Ovary (tissue), 9 donors: ENCODE data around the gene SLC12A2. TPM values are rescaled to one million over a fixed set of nuclear protein-coding genes. Genes with fewer than 3 reads are reported as not detected.

Experiments used
- DNase-seq, 5 donors: peaks; one replicate each; pipeline ENCODE4 v3.0.0-alpha.2; 2019 to 2020
- H3K27ac ChIP-seq, 2 donors: fragments of 200-600 bp; one replicate each; pipeline versions ENCODE4 v1.5.1 to v1.8.0; 2019 to 2022
- H3K27me3 ChIP-seq: fragments of 200-600 bp; one replicate; pipeline ENCODE4 v1.8.0; 2022
- H3K36me3 ChIP-seq: fragments of 200-600 bp; sonication (generic); one replicate; pipeline ENCODE4 v1.5.1; 2019
- H3K4me1 ChIP-seq: one replicate; pipeline ENCODE4 v1.8.1; 2013; ENCODE audit warnings: mild to moderate bottlenecking, moderate library complexity; ENCODE audit not compliant: insufficient read depth
- H3K4me3 ChIP-seq: fragments of 200-600 bp; sonication (generic); one replicate; pipeline ENCODE4 v1.5.1; 2017
- H3K9me3 ChIP-seq, 2 donors: fragments of 200-600 bp in 1 of 2; sonication (generic) in 1 of 2; one replicate each; pipeline versions ENCODE4 v1.5.1 to v1.8.1; 2013 to 2019; ENCODE audit warnings: mild to moderate bottlenecking in 1 of 2, moderate library complexity in 1 of 2
- EP300 ChIP-seq: sonication (generic); formaldehyde crosslinking; IDR thresholded peaks from one replicate; pipeline ENCODE4 v1.6.1; 2017; ENCODE audit warnings: antibody characterized with exemption
- POLR2A ChIP-seq: fragments of 450-650 bp; IDR thresholded peaks from one replicate; pipeline ENCODE4 v1.6.1; 2017; ENCODE audit warnings: antibody characterized with exemption, mild to moderate bottlenecking, moderate library complexity
- WGBS, 3 donors: extraction: QIAGEN DNeasy Blood & Tissue Kit in 1 of 3; methylation state at CpG; one replicate each; pipeline versions ENCODE4 v1.1.5 to v1.1.7; 2013 to 2017; 5-methylcytosine and 5-hydroxymethylcytosine counted together
- intact Hi-C, 4 donors: fragments of 100-400 bp; cut with DNase I; formaldehyde crosslinking; loops; one replicate each; pipeline versions ENCODE4 v1.11.0 to v1.15.1; 2022 to 2023
- polyA plus RNA-seq, 2 donors: library from polyadenylated mRNA; stranded (reverse); fragments of 200-250 nt in 1 of 2; fragments of 350-450 nt in 1 of 2; fragmentation: Illumina TruSeq in 1 of 2; extraction: RNeasy Lipid Tissue Mini Kit (QIAGEN cat#74804) in 1 of 2; gene quantifications; one replicate each; pipeline ENCODE4 v1.2.3, GENCODE V29; 2013 to 2014
- total RNA-seq, 7 donors: library from RNA; depleted of rRNA in 2 of 7; stranded (reverse); fragments of >200 nt in 2 of 7; fragmentation: NEBNext Ultra II Directional in 3 of 7; extraction: Animal tissue kit (Norgen Biotek cat#: 25700) in 3 of 7; gene quantifications; one replicate each; pipeline versions ENCODE4 v1.1.0 to v1.2.4, GENCODE V29; 2016 to 2023
- TF ChIP-seq, protein P1 (sequence below), 3 donors: fragments of 450-650 bp in 2 of 3; fragments of 200-600 bp in 1 of 3; IDR thresholded peaks; one replicate each; pipeline versions ENCODE4 v1.5.1 to v1.8.0; 2016 to 2022; ENCODE audit warnings: antibody characterized with exemption in 3 of 3, mild to moderate bottlenecking in 1 of 3
- donor health status: DM: no; HTN: no; CAD: no; lungs with moderate emphysema.
- donor health status: DM: no; HTN: no; CAD: no.
- donor health status: Bipolar disorder and iron deficiency.
- donor health status: DM: yes; HTN: yes; CAD: no.
- donor health status: DM: no; HTN: no; CAD: no.
- donor health status: DM: yes; HTN: yes; CAD: no.

The SLC12A2 gene
- total and polyA plus RNA-seq, 9 donors: 7.0 to 31.6 (median 20.5) TPM

DNA sequence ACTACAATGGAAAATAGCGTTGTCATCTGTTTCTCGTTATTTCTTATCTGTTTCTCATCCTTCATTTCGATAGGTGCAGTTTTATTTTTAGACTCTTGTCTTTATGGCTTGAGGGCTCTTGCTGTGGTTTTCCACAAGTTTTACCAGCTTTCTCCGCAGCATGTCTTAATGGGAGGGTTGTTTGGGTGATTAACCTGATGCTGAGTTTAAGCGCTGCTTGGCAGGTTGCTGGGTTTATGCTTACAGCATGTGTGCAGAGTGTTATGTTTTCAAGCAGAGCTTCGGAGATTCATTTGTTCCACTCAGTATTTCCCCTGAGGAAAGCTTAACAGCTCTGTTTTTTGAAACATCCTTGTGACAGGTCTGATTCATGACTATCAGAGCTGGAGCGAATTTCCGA lies 154.0 kb downstream of the SLC12A2 start:
- intact Hi-C loops: no loop called here
- no peaks in the 10 kb centered on the region for H3K9me3 ChIP-seq
- peaks cover 2% of the 10 kb centered on the region for H3K4me1 ChIP-seq
- TF ChIP-seq EP300: no peak
- TF ChIP-seq, protein P1, sequence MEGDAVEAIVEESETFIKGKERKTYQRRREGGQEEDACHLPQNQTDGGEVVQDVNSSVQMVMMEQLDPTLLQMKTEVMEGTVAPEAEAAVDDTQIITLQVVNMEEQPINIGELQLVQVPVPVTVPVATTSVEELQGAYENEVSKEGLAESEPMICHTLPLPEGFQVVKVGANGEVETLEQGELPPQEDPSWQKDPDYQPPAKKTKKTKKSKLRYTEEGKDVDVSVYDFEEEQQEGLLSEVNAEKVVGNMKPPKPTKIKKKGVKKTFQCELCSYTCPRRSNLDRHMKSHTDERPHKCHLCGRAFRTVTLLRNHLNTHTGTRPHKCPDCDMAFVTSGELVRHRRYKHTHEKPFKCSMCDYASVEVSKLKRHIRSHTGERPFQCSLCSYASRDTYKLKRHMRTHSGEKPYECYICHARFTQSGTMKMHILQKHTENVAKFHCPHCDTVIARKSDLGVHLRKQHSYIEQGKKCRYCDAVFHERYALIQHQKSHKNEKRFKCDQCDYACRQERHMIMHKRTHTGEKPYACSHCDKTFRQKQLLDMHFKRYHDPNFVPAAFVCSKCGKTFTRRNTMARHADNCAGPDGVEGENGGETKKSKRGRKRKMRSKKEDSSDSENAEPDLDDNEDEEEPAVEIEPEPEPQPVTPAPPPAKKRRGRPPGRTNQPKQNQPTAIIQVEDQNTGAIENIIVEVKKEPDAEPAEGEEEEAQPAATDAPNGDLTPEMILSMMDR (IDR thresholded peaks at IDR 0.05): no peak
- no peak for TF ChIP-seq POLR2A
- no peak overlapping the region for H3K4me3 ChIP-seq
- no peak overlapping the region for H3K27ac ChIP-seq
- no peak for DNase-seq
- H3K36me3 ChIP-seq: no peaks in the 10 kb centered on the region
- no peaks in the 10 kb centered on the region for H3K27me3 ChIP-seq
- WGBS, 3 donors: 13 to 18% (median 18%) methylated on average over 8 of the region's 8 CpGs
